GM13977 (cell line): ENCODE results near the gene VAMP8.

Experiments
- DNase-seq: peaks from one replicate; pipeline ENCODE4 v3.0.0; 2012; ENCODE audit warnings: low spot score
- CTCF ChIP-seq: IDR thresholded peaks from 2 replicates; pipeline ENCODE4 v1.5.1; 2012; ENCODE audit warnings: mild to moderate bottlenecking, control low read depth; ENCODE audit not compliant: insufficient read depth; ENCODE audit errors: extremely low read depth, missing control alignments
- in situ Hi-C: fragments of 300-500 bp; cut with MboI; formaldehyde crosslinking; loops from one replicate; pipeline ENCODE4 v1.12.0; 2022; ENCODE audit warnings: low sequenced_read_pairs, low pct_unique_long_range_greater_than_20kb, mixed read lengths, inconsistent platforms; ENCODE audit not compliant: unreplicated experiment

VAMP8 gene

DNA sequence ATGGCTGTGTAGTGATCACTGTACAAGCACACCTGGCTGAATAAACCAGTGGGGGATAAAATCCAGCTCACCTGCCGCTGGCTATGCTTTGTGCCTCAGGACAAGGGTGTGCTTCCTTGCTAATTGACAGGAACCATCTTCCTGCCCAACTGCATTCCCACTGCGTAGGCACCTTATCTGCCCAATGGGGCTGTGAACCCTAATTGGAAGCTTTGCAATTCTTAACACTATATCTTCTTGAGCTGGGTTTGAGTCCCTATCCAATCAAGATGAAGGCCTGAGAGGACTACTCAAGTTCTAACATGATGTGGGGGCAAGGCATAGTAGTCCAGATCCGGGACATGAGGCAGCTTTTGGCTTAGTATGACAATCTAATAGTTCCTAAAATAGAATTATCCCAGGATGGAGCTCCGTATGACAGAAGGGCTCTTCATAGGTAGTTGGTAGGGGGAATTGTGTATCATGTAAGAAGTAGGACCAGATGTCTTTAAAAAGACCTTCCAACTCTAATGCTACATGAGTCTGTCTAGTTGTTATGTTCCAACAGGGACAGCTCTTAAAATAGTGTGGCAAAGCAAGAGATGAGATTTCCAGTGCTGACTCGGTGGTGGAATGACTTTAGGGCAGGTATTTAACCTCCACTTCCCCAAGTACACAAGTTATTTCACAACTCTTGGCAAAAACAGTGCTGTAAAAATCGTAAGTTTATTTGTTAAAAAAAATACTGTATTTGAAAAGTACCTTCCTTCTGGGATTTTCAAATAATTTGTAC, 27.4 kb downstream of the VAMP8 start:
- DNase-seq, result no peak
- in situ Hi-C loops, result no loop called here
- no peak for TF ChIP-seq CTCF

DNA sequence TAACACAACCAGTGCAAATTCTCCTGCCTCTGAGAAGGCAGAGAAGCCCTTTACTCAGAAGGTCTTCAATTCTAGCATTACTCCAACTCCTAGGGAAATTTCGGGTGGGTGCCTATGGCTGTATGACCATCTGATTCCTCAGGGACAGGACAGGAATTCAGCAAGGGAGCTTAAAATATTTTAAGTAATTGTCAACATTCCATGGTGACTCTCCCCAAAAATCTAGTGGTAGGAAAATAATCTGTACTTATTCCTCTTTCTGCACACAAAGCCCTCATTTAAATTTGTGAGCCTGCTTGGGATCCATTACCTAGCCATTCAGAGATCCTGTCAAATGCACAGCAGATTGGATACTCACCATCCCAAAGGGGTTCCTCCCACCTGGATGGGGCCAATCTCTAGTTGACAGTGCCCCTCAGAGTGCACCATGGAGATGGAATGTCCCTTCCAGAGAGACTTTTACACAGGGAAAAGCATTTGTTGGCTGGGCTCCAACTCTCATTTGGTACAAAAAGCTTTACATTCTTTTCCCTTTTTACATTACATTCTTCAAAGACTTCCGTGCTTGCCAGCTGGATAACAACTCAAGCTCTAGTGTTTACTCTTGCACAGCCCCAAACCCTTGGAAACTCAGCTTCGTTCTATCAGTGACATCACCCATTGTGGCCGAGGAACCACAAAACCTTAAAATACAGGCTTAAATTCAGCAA, 28.2 kb downstream of the VAMP8 start:
- no peak for DNase-seq
- in situ Hi-C loops, result no loop called here
- TF ChIP-seq CTCF, result no peak

DNA sequence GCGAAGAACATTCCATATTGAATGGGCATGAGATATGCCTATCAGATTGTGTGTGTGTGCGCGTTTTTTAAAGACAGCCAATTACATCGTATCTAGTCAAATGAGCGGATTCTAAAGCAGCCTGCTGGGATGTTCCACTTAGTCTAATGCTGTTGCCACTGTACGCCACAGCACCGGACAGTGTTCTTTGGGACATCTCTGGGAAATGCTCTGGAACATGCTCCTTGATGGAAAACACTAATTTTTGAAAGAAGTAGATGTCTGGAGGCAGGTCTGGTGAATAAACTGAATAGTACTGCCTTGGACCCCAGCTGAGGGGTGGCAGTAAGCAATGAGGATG, 28.7 kb downstream of the VAMP8 start:
- DNase-seq, result no peak
- TF ChIP-seq CTCF, result no peak
- in situ Hi-C loops, result no loop called here

DNA sequence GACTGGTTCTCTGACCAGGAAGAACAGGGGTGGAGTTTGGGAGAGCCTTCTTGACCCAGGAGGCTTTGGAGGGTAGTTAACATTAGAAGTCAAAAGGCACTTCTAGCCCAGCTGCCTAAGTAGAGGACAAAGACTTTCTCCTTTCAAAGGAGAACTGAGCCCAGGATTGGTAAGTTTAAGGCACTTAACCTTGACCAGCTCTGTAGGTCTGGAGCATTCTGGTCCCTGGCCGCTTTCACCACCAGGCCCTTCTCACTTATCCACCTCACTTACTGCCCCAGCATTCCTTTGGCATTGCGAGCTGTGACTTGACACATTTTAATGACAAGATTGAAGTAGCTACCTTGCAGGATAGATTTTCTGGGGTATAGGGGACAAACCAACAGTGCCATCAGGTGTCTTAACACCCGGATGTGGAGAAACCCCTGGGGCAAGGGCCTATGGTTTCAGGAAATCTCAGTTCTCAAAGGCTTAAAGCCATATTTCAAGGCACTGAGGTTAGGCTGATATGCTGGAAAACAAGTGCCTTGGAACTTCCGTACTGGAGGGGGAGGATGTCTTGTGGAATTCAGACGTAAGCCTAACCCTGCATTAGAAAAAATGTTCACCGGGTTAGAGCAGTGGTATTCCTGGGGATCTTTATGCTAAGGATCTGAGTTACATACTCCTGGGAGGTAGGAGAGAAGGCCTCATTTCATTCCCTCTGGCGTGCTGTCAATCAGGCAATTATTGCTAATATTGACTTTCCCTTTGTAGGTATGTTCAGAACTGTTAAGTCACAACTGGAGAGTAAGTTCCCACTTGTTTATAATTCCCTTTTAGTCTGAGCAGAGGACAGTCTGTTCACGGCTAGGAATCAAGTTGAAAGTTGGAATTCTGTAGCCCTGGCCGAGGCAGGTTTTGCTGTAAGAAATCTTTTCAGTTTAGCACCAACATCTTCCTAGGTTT, 30.2 kb downstream of the VAMP8 start:
- in situ Hi-C loops, result no loop called here
- DNase-seq, result no peak
- TF ChIP-seq CTCF, result no peak

DNA sequence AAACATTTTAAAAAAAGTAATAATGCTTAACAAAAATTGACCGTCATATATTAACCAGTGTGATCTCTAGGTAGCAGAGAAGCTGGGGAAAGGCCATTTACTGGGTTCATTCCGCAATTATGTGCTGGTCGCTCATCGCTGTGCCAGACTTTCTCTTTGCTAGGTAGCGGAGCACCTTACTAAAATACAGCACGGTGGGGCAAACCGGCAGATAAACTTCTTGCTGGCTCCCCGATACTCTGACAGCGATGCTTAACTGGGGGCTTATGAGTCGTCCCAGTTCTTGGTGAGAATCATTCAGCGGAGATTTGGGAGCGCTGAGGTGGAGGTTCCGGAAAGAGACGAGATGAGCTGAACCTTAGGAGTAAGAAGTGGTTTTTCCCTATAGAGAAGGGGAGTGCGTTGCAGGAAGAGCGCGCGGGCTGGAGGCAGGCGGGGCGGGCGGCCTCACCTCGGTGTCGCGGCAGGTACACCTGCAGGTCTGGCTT, 33.9 kb downstream of the VAMP8 start:
- DNase-seq, result no peak
- in situ Hi-C loops, result no loop called here
- no peak for TF ChIP-seq CTCF

DNA sequence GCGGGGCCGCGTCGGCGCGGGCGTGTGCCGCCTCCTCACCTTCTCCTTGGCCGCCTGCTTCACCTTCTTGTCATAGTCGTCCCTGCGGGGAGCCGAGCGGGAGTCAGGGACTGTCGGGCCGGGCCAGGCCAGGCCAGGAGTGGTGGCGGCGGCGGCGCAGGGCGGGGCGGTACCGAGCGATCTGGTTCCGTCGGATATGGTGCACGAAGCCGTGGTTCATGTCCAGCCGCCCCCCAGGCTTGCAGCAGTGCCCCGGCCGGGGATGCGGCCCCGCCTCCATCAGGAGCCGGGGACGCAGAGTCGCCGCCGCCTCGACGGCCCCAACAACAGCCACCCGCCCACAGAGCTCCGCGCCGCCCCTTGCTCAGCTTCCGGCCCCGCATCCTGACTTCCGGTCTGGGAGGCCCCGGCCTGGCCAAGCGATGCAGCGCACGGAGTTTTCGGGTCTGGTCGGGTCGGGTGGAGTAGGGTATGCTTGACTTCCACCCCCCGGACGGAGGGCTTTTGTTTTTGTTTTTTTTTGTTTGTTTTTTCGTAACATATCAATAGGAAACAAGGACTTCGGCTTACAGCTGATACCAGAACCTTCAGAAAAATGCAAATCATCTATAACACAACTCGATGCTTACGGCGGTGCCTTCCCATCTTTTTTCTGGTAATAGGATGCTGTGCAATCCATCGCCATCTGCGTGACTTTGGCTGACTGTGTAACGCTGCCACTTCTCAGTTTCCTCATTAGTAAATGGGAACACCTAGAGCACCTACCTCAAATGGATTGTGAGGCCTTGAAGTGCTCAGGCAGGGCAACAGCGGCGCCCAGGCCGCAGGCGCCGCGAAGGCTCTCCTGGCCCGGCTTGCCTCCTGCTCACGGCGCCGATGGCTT, 34.6 kb downstream of the VAMP8 start, which contains the start of gene C2orf68:
C2orf68 (minus strand) TSS at position 362 of the 883 bp plus-strand sequence; CDS start at position 280, 82 bp downstream.
- in situ Hi-C loops, result no loop called here
- peak; percentile 97 for DNase-seq
- TF ChIP-seq CTCF, result no peak
